Neural cell (in vitro differentiated cells): ENCODE measurements around the gene DGCR6L.

Source experiments
- CTCF ChIP-seq: fragments of 450-650 bp; IDR thresholded peaks from 2 replicates; pipeline ENCODE4 v1.5.1; 2014; ENCODE audit warnings: antibody characterized with exemption, mild to moderate bottlenecking, moderate library complexity; ENCODE audit not compliant: poor library complexity, severe bottlenecking
- EP300 ChIP-seq: fragments of 450-650 bp; conservative IDR thresholded peaks from 2 replicates; pipeline ENCODE4 v1.6.1; 2014; ENCODE audit warnings: antibody characterized with exemption, mild to moderate bottlenecking, moderate library complexity; ENCODE audit not compliant: poor library complexity, severe bottlenecking
- EZH2 ChIP-seq: fragments of 200-600, 300-800 bp; shearing (Covaris generic), sonication (generic); IDR thresholded peaks from 2 replicates; pipeline ENCODE4 v1.6.1; 2014; ENCODE audit warnings: antibody characterized with exemption, low read length, borderline replicate concordance, mild to moderate bottlenecking; ENCODE audit not compliant: insufficient read depth, poor library complexity, severe bottlenecking
- MXI1 ChIP-seq: fragments of 450-650 bp; conservative IDR thresholded peaks from 2 replicates; pipeline ENCODE4 v1.6.1; 2014; ENCODE audit warnings: antibody characterized with exemption, mild to moderate bottlenecking; ENCODE audit not compliant: poor library complexity, severe bottlenecking
- POLR2AphosphoS5 ChIP-seq: IDR thresholded peaks from 2 replicates; pipeline ENCODE4 v1.6.1; 2012
- RAD21 ChIP-seq: fragments of 450-650 bp; conservative IDR thresholded peaks from 2 replicates; pipeline ENCODE4 v1.6.1; 2014; ENCODE audit warnings: antibody characterized with exemption, mild to moderate bottlenecking, moderate library complexity
- REST ChIP-seq: IDR thresholded peaks from 2 replicates; pipeline ENCODE4 v1.6.1; 2012; ENCODE audit warnings: borderline replicate concordance
- SMC3 ChIP-seq: fragments of 450-650 bp; conservative IDR thresholded peaks from 2 replicates; pipeline ENCODE4 v1.6.1; 2014; ENCODE audit warnings: antibody characterized with exemption, mild to moderate bottlenecking, moderate library complexity; ENCODE audit not compliant: poor library complexity
- TAF1 ChIP-seq: IDR thresholded peaks from 2 replicates; pipeline ENCODE4 v1.6.1; 2012; ENCODE audit warnings: low read depth

- TF ChIP-seq CTCF (no peak), REST (no peak), MXI1 (no peak), RAD21 (no peak), POLR2AphosphoS5 (no peak), SMC3 (no peak), EZH2 (no peak), EP300 (no peak), TAF1 (no peak)
Measured at GRCh38 chr22:20312396-20313191, 7.3 kb downstream of the DGCR6L start.
